ENCODE results near the gene LRMDA.

DNA sequence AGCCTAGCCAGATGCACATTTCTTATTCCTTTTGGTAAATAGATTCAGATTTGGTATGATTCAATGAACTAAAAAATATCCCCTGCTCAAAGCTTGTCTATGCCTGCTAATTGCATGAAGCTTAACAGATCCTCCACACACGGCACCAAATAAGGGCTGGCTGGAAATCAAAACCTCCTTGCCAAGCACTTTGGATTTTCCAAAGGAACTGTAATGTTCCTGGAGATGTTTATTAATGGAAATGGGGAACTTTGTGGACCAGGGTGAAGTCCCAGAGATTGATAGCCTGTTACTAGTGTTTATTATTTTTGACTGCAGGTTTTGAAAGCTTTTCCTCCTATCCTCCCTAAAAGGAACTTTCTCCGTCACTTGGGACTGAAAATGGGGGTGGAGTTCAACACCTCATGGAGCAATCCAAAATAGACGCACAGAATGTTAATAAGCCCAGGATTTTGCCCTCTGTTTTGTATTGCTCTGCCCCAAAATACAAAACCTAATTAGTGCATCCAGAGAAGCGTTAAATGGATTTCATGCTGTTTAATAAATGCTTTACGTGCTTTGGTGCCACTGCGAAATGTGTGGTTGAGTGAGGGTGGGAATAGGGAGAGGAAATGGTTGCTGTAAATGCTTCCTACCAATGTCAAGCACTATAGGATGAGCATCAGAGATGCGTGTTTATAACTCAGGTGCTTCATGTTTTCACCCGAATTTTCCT, 1027.7 kb downstream of the LRMDA start:
- no peak for TF ChIP-seq YY1 (IDR thresholded peaks at IDR 0.05; ENCODE audit: low read depth)
- no peak for TF ChIP-seq TAF1 (IDR thresholded peaks at IDR 0.05; ENCODE audit: low read depth)
- no peak for TF ChIP-seq RAD21 (IDR thresholded peaks at IDR 0.05; ENCODE audit: low read depth)
- TF ChIP-seq EP300 (IDR thresholded peaks at IDR 0.05; ENCODE audit: borderline replicate concordance): no peak
- TF ChIP-seq, protein P1, sequence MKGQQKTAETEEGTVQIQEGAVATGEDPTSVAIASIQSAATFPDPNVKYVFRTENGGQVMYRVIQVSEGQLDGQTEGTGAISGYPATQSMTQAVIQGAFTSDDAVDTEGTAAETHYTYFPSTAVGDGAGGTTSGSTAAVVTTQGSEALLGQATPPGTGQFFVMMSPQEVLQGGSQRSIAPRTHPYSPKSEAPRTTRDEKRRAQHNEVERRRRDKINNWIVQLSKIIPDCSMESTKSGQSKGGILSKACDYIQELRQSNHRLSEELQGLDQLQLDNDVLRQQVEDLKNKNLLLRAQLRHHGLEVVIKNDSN (IDR thresholded peaks at IDR 0.05): no peak
- TF ChIP-seq, protein P2, sequence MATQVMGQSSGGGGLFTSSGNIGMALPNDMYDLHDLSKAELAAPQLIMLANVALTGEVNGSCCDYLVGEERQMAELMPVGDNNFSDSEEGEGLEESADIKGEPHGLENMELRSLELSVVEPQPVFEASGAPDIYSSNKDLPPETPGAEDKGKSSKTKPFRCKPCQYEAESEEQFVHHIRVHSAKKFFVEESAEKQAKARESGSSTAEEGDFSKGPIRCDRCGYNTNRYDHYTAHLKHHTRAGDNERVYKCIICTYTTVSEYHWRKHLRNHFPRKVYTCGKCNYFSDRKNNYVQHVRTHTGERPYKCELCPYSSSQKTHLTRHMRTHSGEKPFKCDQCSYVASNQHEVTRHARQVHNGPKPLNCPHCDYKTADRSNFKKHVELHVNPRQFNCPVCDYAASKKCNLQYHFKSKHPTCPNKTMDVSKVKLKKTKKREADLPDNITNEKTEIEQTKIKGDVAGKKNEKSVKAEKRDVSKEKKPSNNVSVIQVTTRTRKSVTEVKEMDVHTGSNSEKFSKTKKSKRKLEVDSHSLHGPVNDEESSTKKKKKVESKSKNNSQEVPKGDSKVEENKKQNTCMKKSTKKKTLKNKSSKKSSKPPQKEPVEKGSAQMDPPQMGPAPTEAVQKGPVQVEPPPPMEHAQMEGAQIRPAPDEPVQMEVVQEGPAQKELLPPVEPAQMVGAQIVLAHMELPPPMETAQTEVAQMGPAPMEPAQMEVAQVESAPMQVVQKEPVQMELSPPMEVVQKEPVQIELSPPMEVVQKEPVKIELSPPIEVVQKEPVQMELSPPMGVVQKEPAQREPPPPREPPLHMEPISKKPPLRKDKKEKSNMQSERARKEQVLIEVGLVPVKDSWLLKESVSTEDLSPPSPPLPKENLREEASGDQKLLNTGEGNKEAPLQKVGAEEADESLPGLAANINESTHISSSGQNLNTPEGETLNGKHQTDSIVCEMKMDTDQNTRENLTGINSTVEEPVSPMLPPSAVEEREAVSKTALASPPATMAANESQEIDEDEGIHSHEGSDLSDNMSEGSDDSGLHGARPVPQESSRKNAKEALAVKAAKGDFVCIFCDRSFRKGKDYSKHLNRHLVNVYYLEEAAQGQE (IDR thresholded peaks at IDR 0.05; ENCODE audit: low read depth): no peak
- no peak for TF ChIP-seq NFIC (IDR thresholded peaks at IDR 0.05)
- TF ChIP-seq, protein P3, sequence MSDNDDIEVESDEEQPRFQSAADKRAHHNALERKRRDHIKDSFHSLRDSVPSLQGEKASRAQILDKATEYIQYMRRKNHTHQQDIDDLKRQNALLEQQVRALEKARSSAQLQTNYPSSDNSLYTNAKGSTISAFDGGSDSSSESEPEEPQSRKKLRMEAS (IDR thresholded peaks at IDR 0.05): no peak
- no peak for TF ChIP-seq ZBTB7A (IDR thresholded peaks at IDR 0.05; ENCODE audit: low read depth)
- no peak for TF ChIP-seq TCF12 (IDR thresholded peaks at IDR 0.05; ENCODE audit: low read depth)
- TF ChIP-seq EGR1 (IDR thresholded peaks at IDR 0.05): no peak
- no peak for TF ChIP-seq CEBPB (IDR thresholded peaks at IDR 0.05)
- no peak for TF ChIP-seq FOXM1 (IDR thresholded peaks at IDR 0.05; ENCODE audit: borderline replicate concordance, low read depth)
- no peak for TF ChIP-seq TEAD4 (IDR thresholded peaks at IDR 0.05)

Measured in Ishikawa (cell line).